Measurements from ENCODE around the gene KDM4F.

DNA sequence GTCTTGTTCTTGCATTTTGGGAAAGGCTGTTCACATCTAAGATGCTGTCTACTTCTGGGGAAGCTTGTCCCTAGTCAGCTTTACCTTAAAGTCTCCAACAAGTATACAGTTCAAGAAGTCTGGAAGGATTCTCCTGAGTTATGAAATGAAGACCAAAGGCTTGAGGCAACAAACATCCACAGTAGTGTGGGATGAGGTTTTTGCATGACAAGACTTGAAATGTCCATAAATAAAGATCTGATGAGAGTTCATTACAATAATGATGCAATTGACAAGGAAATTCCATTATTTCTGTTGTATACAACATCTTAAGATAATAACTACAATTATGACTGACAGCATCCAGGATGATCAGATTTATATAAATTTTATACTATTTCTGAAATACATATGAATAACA is 45.5 kb upstream of the KDM4F start:
- TF ChIP-seq CEBPB (IDR thresholded peaks at IDR 0.05) (no peak), POLR2A (IDR thresholded peaks at IDR 0.05; ENCODE audit: low read length) (no peak), CHD4 (IDR thresholded peaks at IDR 0.05; ENCODE audit: borderline replicate concordance) (no peak), CBX2 (IDR thresholded peaks at IDR 0.05; ENCODE audit: borderline replicate concordance, low read depth) (no peak), HOXB13 (CRISPR knock-in tag; IDR thresholded peaks at IDR 0.05; ENCODE audit: low read depth) (no peak)
- TF ChIP-seq, protein P1, sequence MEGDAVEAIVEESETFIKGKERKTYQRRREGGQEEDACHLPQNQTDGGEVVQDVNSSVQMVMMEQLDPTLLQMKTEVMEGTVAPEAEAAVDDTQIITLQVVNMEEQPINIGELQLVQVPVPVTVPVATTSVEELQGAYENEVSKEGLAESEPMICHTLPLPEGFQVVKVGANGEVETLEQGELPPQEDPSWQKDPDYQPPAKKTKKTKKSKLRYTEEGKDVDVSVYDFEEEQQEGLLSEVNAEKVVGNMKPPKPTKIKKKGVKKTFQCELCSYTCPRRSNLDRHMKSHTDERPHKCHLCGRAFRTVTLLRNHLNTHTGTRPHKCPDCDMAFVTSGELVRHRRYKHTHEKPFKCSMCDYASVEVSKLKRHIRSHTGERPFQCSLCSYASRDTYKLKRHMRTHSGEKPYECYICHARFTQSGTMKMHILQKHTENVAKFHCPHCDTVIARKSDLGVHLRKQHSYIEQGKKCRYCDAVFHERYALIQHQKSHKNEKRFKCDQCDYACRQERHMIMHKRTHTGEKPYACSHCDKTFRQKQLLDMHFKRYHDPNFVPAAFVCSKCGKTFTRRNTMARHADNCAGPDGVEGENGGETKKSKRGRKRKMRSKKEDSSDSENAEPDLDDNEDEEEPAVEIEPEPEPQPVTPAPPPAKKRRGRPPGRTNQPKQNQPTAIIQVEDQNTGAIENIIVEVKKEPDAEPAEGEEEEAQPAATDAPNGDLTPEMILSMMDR (IDR thresholded peaks at IDR 0.05) = no peak
- TF ChIP-seq, protein P2, sequence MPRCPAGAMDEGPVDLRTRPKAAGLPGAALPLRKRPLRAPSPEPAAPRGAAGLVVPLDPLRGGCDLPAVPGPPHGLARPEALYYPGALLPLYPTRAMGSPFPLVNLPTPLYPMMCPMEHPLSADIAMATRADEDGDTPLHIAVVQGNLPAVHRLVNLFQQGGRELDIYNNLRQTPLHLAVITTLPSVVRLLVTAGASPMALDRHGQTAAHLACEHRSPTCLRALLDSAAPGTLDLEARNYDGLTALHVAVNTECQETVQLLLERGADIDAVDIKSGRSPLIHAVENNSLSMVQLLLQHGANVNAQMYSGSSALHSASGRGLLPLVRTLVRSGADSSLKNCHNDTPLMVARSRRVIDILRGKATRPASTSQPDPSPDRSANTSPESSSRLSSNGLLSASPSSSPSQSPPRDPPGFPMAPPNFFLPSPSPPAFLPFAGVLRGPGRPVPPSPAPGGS (IDR thresholded peaks at IDR 0.05) = no peak
- TF ChIP-seq, protein P3, sequence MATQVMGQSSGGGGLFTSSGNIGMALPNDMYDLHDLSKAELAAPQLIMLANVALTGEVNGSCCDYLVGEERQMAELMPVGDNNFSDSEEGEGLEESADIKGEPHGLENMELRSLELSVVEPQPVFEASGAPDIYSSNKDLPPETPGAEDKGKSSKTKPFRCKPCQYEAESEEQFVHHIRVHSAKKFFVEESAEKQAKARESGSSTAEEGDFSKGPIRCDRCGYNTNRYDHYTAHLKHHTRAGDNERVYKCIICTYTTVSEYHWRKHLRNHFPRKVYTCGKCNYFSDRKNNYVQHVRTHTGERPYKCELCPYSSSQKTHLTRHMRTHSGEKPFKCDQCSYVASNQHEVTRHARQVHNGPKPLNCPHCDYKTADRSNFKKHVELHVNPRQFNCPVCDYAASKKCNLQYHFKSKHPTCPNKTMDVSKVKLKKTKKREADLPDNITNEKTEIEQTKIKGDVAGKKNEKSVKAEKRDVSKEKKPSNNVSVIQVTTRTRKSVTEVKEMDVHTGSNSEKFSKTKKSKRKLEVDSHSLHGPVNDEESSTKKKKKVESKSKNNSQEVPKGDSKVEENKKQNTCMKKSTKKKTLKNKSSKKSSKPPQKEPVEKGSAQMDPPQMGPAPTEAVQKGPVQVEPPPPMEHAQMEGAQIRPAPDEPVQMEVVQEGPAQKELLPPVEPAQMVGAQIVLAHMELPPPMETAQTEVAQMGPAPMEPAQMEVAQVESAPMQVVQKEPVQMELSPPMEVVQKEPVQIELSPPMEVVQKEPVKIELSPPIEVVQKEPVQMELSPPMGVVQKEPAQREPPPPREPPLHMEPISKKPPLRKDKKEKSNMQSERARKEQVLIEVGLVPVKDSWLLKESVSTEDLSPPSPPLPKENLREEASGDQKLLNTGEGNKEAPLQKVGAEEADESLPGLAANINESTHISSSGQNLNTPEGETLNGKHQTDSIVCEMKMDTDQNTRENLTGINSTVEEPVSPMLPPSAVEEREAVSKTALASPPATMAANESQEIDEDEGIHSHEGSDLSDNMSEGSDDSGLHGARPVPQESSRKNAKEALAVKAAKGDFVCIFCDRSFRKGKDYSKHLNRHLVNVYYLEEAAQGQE (IDR thresholded peaks at IDR 0.05) = no peak

Measured in A549 (cell line).